Measurements from ENCODE around the gene TCF25. TPM values are rescaled to one million over a fixed set of nuclear protein-coding genes. Genes with fewer than 3 reads are reported as not detected.

Gene TCF25
- total RNA-seq, 2 experiments from 2014 or later = 167 to 192 TPM

- POLR2A ChIA-PET = interaction anchor here (1.0 to 1.3 kb wide), 3 partner anchors 9 to 19 kb away, joined by 3 to 4 read pairs (median 3); partner anchors contain the start of gene TCF25
These were observed 17.7 kb downstream of the TCF25 start for GRCh38 chr16:89890886-89891657.

GRCh38 chr16:89892055-89892630 lies 18.8 kb downstream of the TCF25 start:
- ChIA-PET POLR2A (no interaction called here), CTCF (no interaction called here)
- peaks cover 53% of the 10 kb centered on the region for H3K36me3 Mint-ChIP-seq (ENCODE audit: low read depth)
- no peak for DNase-seq
- H3K4me3 Mint-ChIP-seq = no peak overlapping the region
- H3K9me3 Mint-ChIP-seq = no peaks in the 10 kb centered on the region
- no peak overlapping the region for H3K27ac Mint-ChIP-seq
- H3K27me3 Mint-ChIP-seq = no peaks in the 10 kb centered on the region
- peaks cover 12% of the 10 kb centered on the region for H3K4me1 Mint-ChIP-seq

More at GRCh38 chr16:89890886-89891657, 17.7 kb downstream of the TCF25 start:
- H3K27ac Mint-ChIP-seq = no peak overlapping the region
- CTCF ChIA-PET = no interaction called here
- peaks cover 53% of the 10 kb centered on the region for H3K36me3 Mint-ChIP-seq (ENCODE audit: low read depth)
- peaks cover 12% of the 10 kb centered on the region for H3K4me1 Mint-ChIP-seq
- no peaks in the 10 kb centered on the region for H3K9me3 Mint-ChIP-seq
- no peak overlapping the region for H3K4me3 Mint-ChIP-seq
- DNase-seq = no peak
- H3K27me3 Mint-ChIP-seq = no peaks in the 10 kb centered on the region

GRCh38 chr16:89892635-89893034 lies 19.2 kb downstream of the TCF25 start:
- ChIA-PET POLR2A (interaction anchor here (0.9 kb wide), 1 partner anchor 29 kb away, joined by 3 read pairs; no protein-coding TSS in a partner anchor), CTCF (no interaction called here)
- peaks cover 48% of the 10 kb centered on the region for H3K36me3 Mint-ChIP-seq (ENCODE audit: low read depth)
- no peaks in the 10 kb centered on the region for H3K27me3 Mint-ChIP-seq
- H3K4me1 Mint-ChIP-seq = peaks cover 12% of the 10 kb centered on the region
- no peak overlapping the region for H3K27ac Mint-ChIP-seq
- DNase-seq = no peak
- no peaks in the 10 kb centered on the region for H3K9me3 Mint-ChIP-seq
- H3K4me3 Mint-ChIP-seq = no peak overlapping the region

- no peak for DNase-seq
- ChIA-PET POLR2A (interaction anchor here (0.9 to 1.4 kb wide), 3 partner anchors 19 to 30 kb away, joined by 3 to 4 read pairs (median 3); no protein-coding TSS in a partner anchor), CTCF (no interaction called here)
- H3K4me1 Mint-ChIP-seq = peaks cover 12% of the 10 kb centered on the region
- H3K27ac Mint-ChIP-seq = no peak overlapping the region
- no peak overlapping the region for H3K4me3 Mint-ChIP-seq
- H3K27me3 Mint-ChIP-seq = no peaks in the 10 kb centered on the region
- no peaks in the 10 kb centered on the region for H3K9me3 Mint-ChIP-seq
- H3K36me3 Mint-ChIP-seq (ENCODE audit: low read depth) = peaks cover 50% of the 10 kb centered on the region
These were observed 20.5 kb downstream of the TCF25 start for GRCh38 chr16:89893642-89894548.

GRCh38 chr16:89895482-89896250 lies 22.3 kb downstream of the TCF25 start:
- H3K27ac Mint-ChIP-seq = no peak overlapping the region
- H3K36me3 Mint-ChIP-seq (ENCODE audit: low read depth) = peaks cover 58% of the 10 kb centered on the region
- H3K9me3 Mint-ChIP-seq = no peaks in the 10 kb centered on the region
- POLR2A ChIA-PET = no interaction called here
- H3K4me1 Mint-ChIP-seq = peaks cover 6% of the 10 kb centered on the region
- H3K27me3 Mint-ChIP-seq = no peaks in the 10 kb centered on the region
- no peak for DNase-seq
- CTCF ChIA-PET = no interaction called here
- H3K4me3 Mint-ChIP-seq = no peak overlapping the region

- H3K36me3 Mint-ChIP-seq (ENCODE audit: low read depth) = peaks cover 48% of the 10 kb centered on the region
- DNase-seq = no peak
- H3K4me3 Mint-ChIP-seq = no peak overlapping the region
- no peak overlapping the region for H3K27ac Mint-ChIP-seq
- ChIA-PET CTCF (interaction anchor here (1.1 kb wide), 1 partner anchor 13 kb away, joined by 3 read pairs; no protein-coding TSS in a partner anchor), POLR2A (no interaction called here)
- H3K4me1 Mint-ChIP-seq = no peaks in the 10 kb centered on the region
- no peaks in the 10 kb centered on the region for H3K27me3 Mint-ChIP-seq
- no peaks in the 10 kb centered on the region for H3K9me3 Mint-ChIP-seq
These were observed 23.8 kb downstream of the TCF25 start for GRCh38 chr16:89897204-89897603.

GRCh38 chr16:89898201-89898967 lies 25.0 kb downstream of the TCF25 start:
- ChIA-PET CTCF (interaction anchor here (2.1 kb wide), 1 partner anchor 11 kb away, joined by 10 read pairs; no protein-coding TSS in a partner anchor), POLR2A (interaction anchor here (0.7 to 1.5 kb wide), 2 partner anchors 12 to 25 kb away, joined by 3 to 4 read pairs; partner anchors contain the start of gene TCF25)
- DNase-seq = no peak
- no peaks in the 10 kb centered on the region for H3K27me3 Mint-ChIP-seq
- H3K4me1 Mint-ChIP-seq = no peaks in the 10 kb centered on the region
- no peak overlapping the region for H3K4me3 Mint-ChIP-seq
- H3K36me3 Mint-ChIP-seq (ENCODE audit: low read depth) = peaks cover 43% of the 10 kb centered on the region
- H3K9me3 Mint-ChIP-seq = no peaks in the 10 kb centered on the region
- no peak overlapping the region for H3K27ac Mint-ChIP-seq

- Mint-ChIP-seq H3K9me3 (no peaks in the 10 kb centered on the region), H3K27ac (no peak overlapping the region), H3K27me3 (no peaks in the 10 kb centered on the region), H3K4me1 (no peaks in the 10 kb centered on the region), H3K36me3 (ENCODE audit: low read depth) (peaks cover 44% of the 10 kb centered on the region), H3K4me3 (no peak overlapping the region)
- CTCF ChIA-PET = no interaction called here
- POLR2A ChIA-PET = interaction anchor here (1.5 kb wide), 1 partner anchor 26 kb away, joined by 4 read pairs; the partner anchor contains the start of gene TCF25
- no peak for DNase-seq
These were observed 26.6 kb downstream of the TCF25 start for GRCh38 chr16:89899879-89900481.

GRCh38 chr16:89900885-89901284 lies 27.5 kb downstream of the TCF25 start:
- POLR2A ChIA-PET = no interaction called here
- Mint-ChIP-seq H3K4me1 (no peaks in the 10 kb centered on the region), H3K27ac (no peak overlapping the region), H3K27me3 (no peaks in the 10 kb centered on the region), H3K4me3 (no peak overlapping the region), H3K36me3 (ENCODE audit: low read depth) (peaks cover 46% of the 10 kb centered on the region), H3K9me3 (no peaks in the 10 kb centered on the region)
- no peak for DNase-seq
- CTCF ChIA-PET = no interaction called here

GRCh38 chr16:89902980-89903379 lies 29.6 kb downstream of the TCF25 start:
- H3K36me3 Mint-ChIP-seq (ENCODE audit: low read depth) = peaks cover 54% of the 10 kb centered on the region
- no peaks in the 10 kb centered on the region for H3K4me1 Mint-ChIP-seq
- H3K27me3 Mint-ChIP-seq = no peaks in the 10 kb centered on the region
- no peaks in the 10 kb centered on the region for H3K9me3 Mint-ChIP-seq
- DNase-seq = no peak
- H3K4me3 Mint-ChIP-seq = no peak overlapping the region
- ChIA-PET POLR2A (no interaction called here), CTCF (no interaction called here)
- H3K27ac Mint-ChIP-seq = no peak overlapping the region

- Mint-ChIP-seq H3K4me1 (no peaks in the 10 kb centered on the region), H3K27ac (no peak overlapping the region), H3K27me3 (no peaks in the 10 kb centered on the region), H3K9me3 (no peaks in the 10 kb centered on the region), H3K4me3 (no peak overlapping the region), H3K36me3 (ENCODE audit: low read depth) (peaks cover 48% of the 10 kb centered on the region)
- ChIA-PET CTCF (no interaction called here), POLR2A (no interaction called here)
- no peak for DNase-seq
These were observed 30.6 kb downstream of the TCF25 start for GRCh38 chr16:89903908-89904515.
